Calu3 (cell line): Measurements from ENCODE around the gene ATXN10. TPM values are rescaled to one million over a fixed set of nuclear protein-coding genes. Genes with fewer than 3 reads are reported as not detected.
A peak's percentile ranks its signal among the peaks of the same experiment; 100 is the strongest.
"Not testable (repeated sequence)": the region's sequence is repeated elsewhere in the genome, so short reads cannot be mapped to it uniquely, and the experiment has no call there.

ENCODE experiments used
- BruUV-seq: library from RNA; stranded (reverse); fragments of 400-500 nt; replicated peaks from 2 replicates; lab custom pipeline; 2021; lab: Mats Ljungman, UMichigan
- CTCF ChIA-PET: fragments of 300-600 bp; sonication (Branson Sonifier 250); formaldehyde crosslinking; loops from one replicate; lab custom pipeline; 2022; ENCODE audit warnings: antibody characterized with exemption; lab: Charles Lee
- DNase-seq: peaks from one replicate; pipeline ENCODE4 v3.0.0; 2022
- H3K27ac Mint-ChIP-seq: one replicate; pipeline ENCODE4 v1.8.0; 2022; ENCODE audit warnings: mixed read lengths; ENCODE audit not compliant: unreplicated experiment
- H3K27me3 Mint-ChIP-seq: one replicate; pipeline ENCODE4 v1.8.0; 2022; ENCODE audit warnings: mixed read lengths; ENCODE audit not compliant: unreplicated experiment
- H3K36me3 Mint-ChIP-seq: one replicate; pipeline ENCODE4 v1.8.0; 2022; ENCODE audit warnings: mild to moderate bottlenecking, moderate library complexity, mixed read lengths; ENCODE audit not compliant: insufficient read depth, unreplicated experiment
- H3K4me1 Mint-ChIP-seq: one replicate; pipeline ENCODE4 v1.8.0; 2022; ENCODE audit warnings: mild to moderate bottlenecking, low read depth, mixed read lengths; ENCODE audit not compliant: unreplicated experiment
- H3K4me3 Mint-ChIP-seq: one replicate; pipeline ENCODE4 v1.8.0; 2022; ENCODE audit warnings: mild to moderate bottlenecking, low read depth, moderate library complexity, mixed read lengths; ENCODE audit not compliant: unreplicated experiment
- H3K9me3 Mint-ChIP-seq: one replicate; pipeline ENCODE4 v1.8.0; 2022; ENCODE audit warnings: low read depth, mixed read lengths; ENCODE audit not compliant: unreplicated experiment
- CTCF ChIP-seq: fragments of 200-600 bp; IDR thresholded peaks from one replicate; pipeline ENCODE4 v1.8.0; 2022; ENCODE audit warnings: antibody characterized with exemption; ENCODE audit not compliant: unreplicated experiment
- intact Hi-C: fragments of 100-400 bp; cut with micrococcal nuclease; formaldehyde crosslinking; loops from one replicate; pipeline ENCODE4 v1.10.0; 2022; ENCODE audit not compliant: unreplicated experiment
- total RNA-seq: library from RNA; stranded (reverse); gene quantifications from 2 replicates; pipeline ENCODE4 v1.2.3, GENCODE V29; 2022

ATXN10 gene
- total RNA-seq, 1 experiment from 2014 or later = 263 TPM

GRCh38 chr22:45664136-45664646, 7.4 kb upstream of the ATXN10 start:
- Mint-ChIP-seq H3K9me3 (peaks cover 6% of the 10 kb centered on the region), H3K4me3 (no peak overlapping the region), H3K27me3 (no peaks in the 10 kb centered on the region), H3K4me1 (peaks cover 9% of the 10 kb centered on the region), H3K27ac (no peak overlapping the region), H3K36me3 (peaks cover 6% of the 10 kb centered on the region)
- intact Hi-C loops = no loop called here
- CTCF ChIA-PET = no interaction called here
- no TSS peak for BruUV-seq
- no peak for TF ChIP-seq CTCF
- no peak for DNase-seq

- peak overlapping the region; percentile 41 for H3K27ac Mint-ChIP-seq
Measured at GRCh38 chr22:45667486-45667885, 4.1 kb upstream of the ATXN10 start.

GRCh38 chr22:45670363-45670762, 1.3 kb upstream of the ATXN10 start:
- Mint-ChIP-seq H3K4me1 (peaks cover 30% of the 10 kb centered on the region), H3K36me3 (peaks cover 43% of the 10 kb centered on the region)
- H3K9me3 Mint-ChIP-seq, intact Hi-C loops, H3K4me3 Mint-ChIP-seq, H3K27ac Mint-ChIP-seq, H3K27me3 Mint-ChIP-seq, BruUV-seq, DNase-seq: not testable (repeated sequence)
- CTCF ChIA-PET = interaction anchor here (0.7 to 1.8 kb wide), 2 partner anchors 18 to 21 kb away, joined by 3 to 5 read pairs; no protein-coding TSS in a partner anchor

More at GRCh38 chr22:45667486-45667885, 4.1 kb upstream of the ATXN10 start:
- Mint-ChIP-seq H3K27me3 (no peaks in the 10 kb centered on the region), H3K9me3 (peaks cover 6% of the 10 kb centered on the region), H3K4me3 (peak overlapping the region; percentile 2), H3K36me3 (peaks cover 22% of the 10 kb centered on the region), H3K4me1 (peaks cover 9% of the 10 kb centered on the region)
- TF ChIP-seq CTCF = no peak
- intact Hi-C loops = no loop called here
- DNase-seq = no peak
- CTCF ChIA-PET = no interaction called here
- no TSS peak for BruUV-seq

- no TSS peak for BruUV-seq
- CTCF ChIA-PET = interaction anchor here (0.7 to 1.8 kb wide), 4 partner anchors 17 to 656 kb away, joined by 4 to 7 read pairs (median 4); no protein-coding TSS in a partner anchor
- Mint-ChIP-seq H3K4me3 (peak overlapping the region; percentile 87), H3K27me3 (no peaks in the 10 kb centered on the region), H3K9me3 (peaks cover 3% of the 10 kb centered on the region), H3K36me3 (peaks cover 44% of the 10 kb centered on the region), H3K27ac (peak overlapping the region; percentile 30), H3K4me1 (peaks cover 30% of the 10 kb centered on the region)
- intact Hi-C loops = no loop called here
- no peak for TF ChIP-seq CTCF
- DNase-seq = no peak
Measured at GRCh38 chr22:45670981-45671782, 452 bp upstream of the ATXN10 start.
